BLaER1 (cell line): Measurements from ENCODE around the gene DST.

Source experiments
- H3K27ac ChIP-seq: shearing (Covaris generic); formaldehyde crosslinking; 2 replicates; pipeline ENCODE4 v1.8.1; 2022
- H3K27me3 ChIP-seq: shearing (Covaris generic); formaldehyde crosslinking; 2 replicates; pipeline ENCODE4 v1.8.1; 2022
- H3K36me3 ChIP-seq: shearing (Covaris generic); formaldehyde crosslinking; 2 replicates; pipeline ENCODE4 v1.8.1; 2022
- H3K4me1 ChIP-seq: shearing (Covaris generic); formaldehyde crosslinking; 2 replicates; pipeline ENCODE4 v1.8.1; 2022
- H3K4me2 ChIP-seq: shearing (Covaris generic); formaldehyde crosslinking; 2 replicates; pipeline ENCODE4 v1.8.1; 2022
- H3K4me3 ChIP-seq: shearing (Covaris generic); formaldehyde crosslinking; 2 replicates; pipeline ENCODE4 v1.8.1; 2022
- H3K9ac ChIP-seq: shearing (Covaris generic); formaldehyde crosslinking; 2 replicates; pipeline ENCODE4 v1.8.1; 2022
- H3K9me3 ChIP-seq: shearing (Covaris generic); formaldehyde crosslinking; 2 replicates; pipeline ENCODE4 v1.8.1; 2022
- H4K20me1 ChIP-seq: shearing (Covaris generic); formaldehyde crosslinking; 2 replicates; pipeline ENCODE4 v1.8.1; 2022
- Cebpa-rat ChIP-seq: shearing (Covaris generic); IDR thresholded peaks from 2 replicates; pipeline ENCODE4 v1.8.1; 2022

DST gene

GRCh38 chr6:56521976-56522375 lies 120.7 kb downstream of the DST start:
- Histone ChIP-seq H3K27me3 (no peaks in the 10 kb centered on the region), H4K20me1 (no peaks in the 10 kb centered on the region), H3K9me3 (no peaks in the 10 kb centered on the region), H3K4me2 (no peak overlapping the region), H3K4me1 (no peaks in the 10 kb centered on the region), H3K27ac (no peak overlapping the region), H3K9ac (no peak overlapping the region), H3K4me3 (no peak overlapping the region), H3K36me3 (peaks cover 17% of the 10 kb centered on the region)
- TF ChIP-seq Cebpa-rat, result no peak

- no peaks in the 10 kb centered on the region for H3K4me1 ChIP-seq
Measured at GRCh38 chr6:56521454-56521853, 121.2 kb downstream of the DST start.

GRCh38 chr6:56520218-56520617 lies 122.5 kb downstream of the DST start:
- Histone ChIP-seq H3K27me3 (no peaks in the 10 kb centered on the region), H4K20me1 (no peaks in the 10 kb centered on the region), H3K9ac (no peak overlapping the region), H3K4me2 (no peak overlapping the region), H3K4me1 (no peaks in the 10 kb centered on the region), H3K9me3 (no peaks in the 10 kb centered on the region), H3K27ac (no peak overlapping the region), H3K36me3 (peaks cover 14% of the 10 kb centered on the region), H3K4me3 (no peak overlapping the region)
- TF ChIP-seq Cebpa-rat, result no peak

More at GRCh38 chr6:56521454-56521853, 121.2 kb downstream of the DST start:
- no peak overlapping the region for H3K4me3 ChIP-seq
- H3K27me3 ChIP-seq, result no peaks in the 10 kb centered on the region
- no peak overlapping the region for H3K9ac ChIP-seq
- H3K9me3 ChIP-seq, result no peaks in the 10 kb centered on the region
- no peak for TF ChIP-seq Cebpa-rat
- H4K20me1 ChIP-seq, result no peaks in the 10 kb centered on the region
- peaks cover 19% of the 10 kb centered on the region for H3K36me3 ChIP-seq
- H3K4me2 ChIP-seq, result no peak overlapping the region
- H3K27ac ChIP-seq, result no peak overlapping the region

GRCh38 chr6:56518995-56519767 lies 123.5 kb downstream of the DST start:
- no peaks in the 10 kb centered on the region for H4K20me1 ChIP-seq
- H3K4me3 ChIP-seq, result no peak overlapping the region
- H3K9me3 ChIP-seq, result no peaks in the 10 kb centered on the region
- H3K4me1 ChIP-seq, result no peaks in the 10 kb centered on the region
- peaks cover 14% of the 10 kb centered on the region for H3K36me3 ChIP-seq
- H3K9ac ChIP-seq, result no peak overlapping the region
- H3K27me3 ChIP-seq, result no peaks in the 10 kb centered on the region
- no peak overlapping the region for H3K4me2 ChIP-seq
- no peak for TF ChIP-seq Cebpa-rat
- H3K27ac ChIP-seq, result no peak overlapping the region

GRCh38 chr6:56517155-56517745 lies 125.4 kb downstream of the DST start:
- Histone ChIP-seq H3K9ac (no peak overlapping the region), H3K4me3 (no peak overlapping the region), H3K4me1 (no peaks in the 10 kb centered on the region), H3K27me3 (no peaks in the 10 kb centered on the region), H4K20me1 (no peaks in the 10 kb centered on the region), H3K9me3 (no peaks in the 10 kb centered on the region), H3K4me2 (no peak overlapping the region), H3K36me3 (peaks cover 19% of the 10 kb centered on the region), H3K27ac (no peak overlapping the region)
- TF ChIP-seq Cebpa-rat, result no peak

- no peak for TF ChIP-seq Cebpa-rat
- H4K20me1 ChIP-seq, result no peaks in the 10 kb centered on the region
- no peaks in the 10 kb centered on the region for H3K27me3 ChIP-seq
- no peak overlapping the region for H3K9ac ChIP-seq
- no peaks in the 10 kb centered on the region for H3K4me1 ChIP-seq
- no peaks in the 10 kb centered on the region for H3K9me3 ChIP-seq
- no peak overlapping the region for H3K27ac ChIP-seq
- H3K36me3 ChIP-seq, result peaks cover 24% of the 10 kb centered on the region
- no peak overlapping the region for H3K4me3 ChIP-seq
- H3K4me2 ChIP-seq, result no peak overlapping the region
Measured at GRCh38 chr6:56516003-56516402, 126.7 kb downstream of the DST start.

GRCh38 chr6:56515081-56515905 lies 127.4 kb downstream of the DST start:
- Histone ChIP-seq H3K36me3 (peaks cover 26% of the 10 kb centered on the region), H3K4me2 (no peak overlapping the region)
- TF ChIP-seq Cebpa-rat, result no peak

GRCh38 chr6:56514395-56514794 lies 128.3 kb downstream of the DST start:
- Histone ChIP-seq H4K20me1 (no peaks in the 10 kb centered on the region), H3K4me2 (no peak overlapping the region), H3K27me3 (no peaks in the 10 kb centered on the region), H3K27ac (no peak overlapping the region), H3K36me3 (peaks cover 25% of the 10 kb centered on the region), H3K9me3 (no peaks in the 10 kb centered on the region), H3K4me1 (no peaks in the 10 kb centered on the region), H3K4me3 (no peak overlapping the region), H3K9ac (no peak overlapping the region)
- no peak for TF ChIP-seq Cebpa-rat

More at GRCh38 chr6:56515081-56515905, 127.4 kb downstream of the DST start:
- no peak overlapping the region for H3K4me3 ChIP-seq
- no peak overlapping the region for H3K9ac ChIP-seq
- H3K4me1 ChIP-seq, result no peaks in the 10 kb centered on the region
- H4K20me1 ChIP-seq, result no peaks in the 10 kb centered on the region
- H3K27me3 ChIP-seq, result no peaks in the 10 kb centered on the region
- H3K9me3 ChIP-seq, result no peaks in the 10 kb centered on the region
- no peak overlapping the region for H3K27ac ChIP-seq

GRCh38 chr6:56513631-56514030 lies 129.1 kb downstream of the DST start:
- no peak for TF ChIP-seq Cebpa-rat
- Histone ChIP-seq H3K36me3 (peaks cover 27% of the 10 kb centered on the region), H3K27ac (no peak overlapping the region), H3K4me1 (no peaks in the 10 kb centered on the region), H3K9me3 (no peaks in the 10 kb centered on the region), H3K9ac (no peak overlapping the region), H3K4me2 (no peak overlapping the region), H3K27me3 (no peaks in the 10 kb centered on the region), H3K4me3 (no peak overlapping the region), H4K20me1 (no peaks in the 10 kb centered on the region)

GRCh38 chr6:56511591-56511990 lies 131.1 kb downstream of the DST start:
- Histone ChIP-seq H3K27ac (no peak overlapping the region), H4K20me1 (no peaks in the 10 kb centered on the region), H3K36me3 (peaks cover 31% of the 10 kb centered on the region), H3K4me2 (no peak overlapping the region), H3K9me3 (no peaks in the 10 kb centered on the region), H3K27me3 (no peaks in the 10 kb centered on the region), H3K9ac (no peak overlapping the region), H3K4me3 (no peak overlapping the region), H3K4me1 (no peaks in the 10 kb centered on the region)
- TF ChIP-seq Cebpa-rat, result no peak
